ENCODE results near the gene RARA. TPM values are rescaled to one million over a fixed set of nuclear protein-coding genes. Genes with fewer than 3 reads are reported as not detected.

Gene RARA
- total RNA-seq, 1 donor from 2014 or later, result 38.8 TPM

DNA sequence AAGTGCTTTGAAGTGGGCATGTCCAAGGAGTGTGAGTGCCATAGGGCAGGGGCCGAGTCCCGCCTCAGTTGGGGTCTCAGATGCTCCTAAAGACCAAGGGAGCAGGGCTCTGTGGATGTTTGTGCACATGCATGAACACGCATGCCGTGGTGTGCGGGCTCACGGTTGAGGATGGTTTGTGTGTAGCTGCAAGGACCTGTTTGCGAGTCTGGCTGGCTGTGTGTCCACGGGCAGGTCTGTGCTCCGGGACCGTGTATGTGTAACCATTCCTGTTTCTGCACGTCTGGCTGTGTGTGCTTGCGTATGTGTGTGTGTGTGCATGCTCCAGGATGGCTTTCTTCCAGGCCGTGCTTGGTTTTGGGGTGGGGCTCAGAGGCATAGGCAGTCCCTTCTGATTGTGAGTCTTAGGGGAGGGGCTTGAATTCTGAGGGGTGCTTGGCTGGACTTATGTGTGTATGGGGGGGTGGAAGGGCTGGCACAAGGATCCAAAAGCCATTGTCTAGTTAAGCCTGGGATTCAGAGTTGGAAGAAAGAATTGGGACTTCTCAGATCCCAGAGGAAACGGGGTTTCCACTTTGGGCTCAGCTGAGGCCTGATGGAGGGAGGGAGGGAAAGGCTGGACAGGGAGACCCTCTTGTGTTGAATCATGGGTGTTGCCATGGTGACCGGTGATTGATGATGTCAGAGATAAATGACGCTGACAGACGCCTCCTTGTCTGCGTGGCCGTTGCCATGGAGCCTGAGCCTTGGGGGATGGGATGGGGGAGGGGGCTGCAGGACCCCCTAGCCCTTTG, 41.1 kb downstream of the RARA start:
- Mint-ChIP-seq H3K4me3 (ENCODE audit: unreplicated experiment) (peak overlapping the region; percentile 16), H3K9me3 (ENCODE audit: unreplicated experiment) (no peaks in the 10 kb centered on the region), H3K27ac (ENCODE audit: unreplicated experiment) (peak overlapping the region; percentile 84), H3K4me1 (ENCODE audit: low read depth, unreplicated experiment) (peaks cover 49% of the 10 kb centered on the region), H3K36me3 (ENCODE audit: low read depth, unreplicated experiment) (peaks cover 13% of the 10 kb centered on the region), H3K27me3 (ENCODE audit: low read depth, unreplicated experiment) (no peaks in the 10 kb centered on the region)
- no peak for TF ChIP-seq EZH2 (IDR thresholded peaks at IDR 0.05; ENCODE audit: insufficient read depth, low read length)
- TF ChIP-seq, protein P1, sequence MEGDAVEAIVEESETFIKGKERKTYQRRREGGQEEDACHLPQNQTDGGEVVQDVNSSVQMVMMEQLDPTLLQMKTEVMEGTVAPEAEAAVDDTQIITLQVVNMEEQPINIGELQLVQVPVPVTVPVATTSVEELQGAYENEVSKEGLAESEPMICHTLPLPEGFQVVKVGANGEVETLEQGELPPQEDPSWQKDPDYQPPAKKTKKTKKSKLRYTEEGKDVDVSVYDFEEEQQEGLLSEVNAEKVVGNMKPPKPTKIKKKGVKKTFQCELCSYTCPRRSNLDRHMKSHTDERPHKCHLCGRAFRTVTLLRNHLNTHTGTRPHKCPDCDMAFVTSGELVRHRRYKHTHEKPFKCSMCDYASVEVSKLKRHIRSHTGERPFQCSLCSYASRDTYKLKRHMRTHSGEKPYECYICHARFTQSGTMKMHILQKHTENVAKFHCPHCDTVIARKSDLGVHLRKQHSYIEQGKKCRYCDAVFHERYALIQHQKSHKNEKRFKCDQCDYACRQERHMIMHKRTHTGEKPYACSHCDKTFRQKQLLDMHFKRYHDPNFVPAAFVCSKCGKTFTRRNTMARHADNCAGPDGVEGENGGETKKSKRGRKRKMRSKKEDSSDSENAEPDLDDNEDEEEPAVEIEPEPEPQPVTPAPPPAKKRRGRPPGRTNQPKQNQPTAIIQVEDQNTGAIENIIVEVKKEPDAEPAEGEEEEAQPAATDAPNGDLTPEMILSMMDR (IDR thresholded peaks at IDR 0.05; ENCODE audit: insufficient read depth, low read depth, low read length), result no peak
- Histone ChIP-seq H3K9ac (ENCODE audit: low read length) (peak overlapping the region; percentile 24), H3K4me1 (ENCODE audit: insufficient read depth, low read length) (peaks cover 53% of the 10 kb centered on the region), H3K36me3 (ENCODE audit: insufficient read depth, low read length) (peaks cover 25% of the 10 kb centered on the region), H3K9me3 (ENCODE audit: insufficient read depth, low read depth, low read length) (no peaks in the 10 kb centered on the region), H4K20me1 (ENCODE audit: insufficient read depth, low read length) (peaks cover 78% of the 10 kb centered on the region), H3K27ac (ENCODE audit: low read depth, low read length) (peak overlapping the region; percentile 19), H3K79me2 (ENCODE audit: insufficient read depth, low read length) (peaks cover 57% of the 10 kb centered on the region), H3K27me3 (ENCODE audit: insufficient read depth, low read length) (no peaks in the 10 kb centered on the region), H3K4me2 (ENCODE audit: low read length) (peak overlapping the region; percentile 44), H2AFZ (ENCODE audit: low read depth, low read length) (no peak overlapping the region), H3K4me3 (ENCODE audit: insufficient read depth, low read depth, low read length) (no peak overlapping the region)
- FAIRE-seq, result no peak
- DNase-seq (ENCODE audit: low read depth), result peak; percentile 39

DNA sequence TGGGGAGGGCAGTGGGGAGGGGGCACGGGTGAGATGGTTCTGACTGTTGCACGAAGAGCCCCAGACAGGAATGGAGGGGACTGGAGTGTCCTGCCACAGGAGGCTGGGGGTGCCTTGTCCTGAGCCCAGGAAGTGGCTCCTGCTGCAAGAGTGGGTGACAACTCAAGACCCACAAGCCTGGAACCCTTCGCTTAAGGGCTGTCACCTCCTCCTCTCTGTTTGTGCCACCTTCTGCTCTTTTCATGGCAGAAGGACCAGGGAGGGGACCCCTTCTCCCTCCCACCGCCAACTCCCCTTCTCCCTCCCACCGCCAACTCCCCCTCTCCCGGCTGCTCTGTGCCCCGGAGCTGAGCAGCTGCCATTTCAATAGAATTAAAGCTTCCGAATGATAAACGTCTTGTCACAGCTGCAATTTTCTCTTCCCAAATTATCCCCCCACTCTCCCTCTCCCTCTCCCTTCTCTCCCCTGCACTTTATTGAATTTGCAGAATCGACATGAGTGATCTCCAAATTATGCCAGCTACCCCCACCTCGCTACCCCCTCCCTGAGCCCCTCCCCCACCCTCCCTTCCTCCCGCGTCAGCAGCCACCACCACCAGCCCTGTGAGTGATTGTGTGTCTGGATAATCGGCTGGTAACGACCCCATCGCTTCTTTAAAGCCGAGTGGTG, 41.8 kb downstream of the RARA start:
- H3K9ac ChIP-seq (ENCODE audit: low read length), result peak overlapping the region; percentile 24
- peaks cover 15% of the 10 kb centered on the region for H3K36me3 Mint-ChIP-seq (ENCODE audit: low read depth, unreplicated experiment)
- H3K4me1 ChIP-seq (ENCODE audit: insufficient read depth, low read length), result peaks cover 47% of the 10 kb centered on the region
- peak overlapping the region; percentile 19 for H3K27ac ChIP-seq (ENCODE audit: low read depth, low read length)
- TF ChIP-seq, protein P1 (IDR thresholded peaks at IDR 0.05; ENCODE audit: insufficient read depth, low read depth, low read length), result no peak
- TF ChIP-seq EZH2 (IDR thresholded peaks at IDR 0.05; ENCODE audit: insufficient read depth, low read length), result no peak
- no peaks in the 10 kb centered on the region for H3K9me3 Mint-ChIP-seq (ENCODE audit: unreplicated experiment)
- no peak overlapping the region for H3K4me3 Mint-ChIP-seq (ENCODE audit: unreplicated experiment)
- no peak for DNase-seq (ENCODE audit: low read depth)
- H3K27me3 Mint-ChIP-seq (ENCODE audit: low read depth, unreplicated experiment), result no peaks in the 10 kb centered on the region
- peaks cover 84% of the 10 kb centered on the region for H4K20me1 ChIP-seq (ENCODE audit: insufficient read depth, low read length)
- H3K27me3 ChIP-seq (ENCODE audit: insufficient read depth, low read length), result no peaks in the 10 kb centered on the region
- no peaks in the 10 kb centered on the region for H3K9me3 ChIP-seq (ENCODE audit: insufficient read depth, low read depth, low read length)
- H3K4me3 ChIP-seq (ENCODE audit: insufficient read depth, low read depth, low read length), result no peak overlapping the region
- FAIRE-seq, result no peak
- H3K79me2 ChIP-seq (ENCODE audit: insufficient read depth, low read length), result peaks cover 52% of the 10 kb centered on the region
- H3K36me3 ChIP-seq (ENCODE audit: insufficient read depth, low read length), result peaks cover 25% of the 10 kb centered on the region
- no peak overlapping the region for H2AFZ ChIP-seq (ENCODE audit: low read depth, low read length)
- H3K27ac Mint-ChIP-seq (ENCODE audit: unreplicated experiment), result no peak overlapping the region
- peak overlapping the region; percentile 44 for H3K4me2 ChIP-seq (ENCODE audit: low read length)
- H3K4me1 Mint-ChIP-seq (ENCODE audit: low read depth, unreplicated experiment), result peaks cover 51% of the 10 kb centered on the region
